Measurements from ENCODE around the gene ZNF283.

- TF ChIP-seq TCF7 (IDR thresholded peaks at IDR 0.05; ENCODE audit: borderline replicate concordance) (no peak), CTCF (IDR thresholded peaks at IDR 0.05 in 2 of 3, conservative IDR thresholded peaks at IDR 0.05 in 1 of 3; ENCODE audit: insufficient read depth in 2 of 3, low read depth in 1 of 3, low read length in 3 of 3) (no peak), ZNF175 (CRISPR knock-in tag; IDR thresholded peaks at IDR 0.05; ENCODE audit: low read depth) (no peak), ZNF76 (CRISPR knock-in tag; IDR thresholded peaks at IDR 0.05; ENCODE audit: borderline replicate concordance) (no peak), SIN3A (IDR thresholded peaks at IDR 0.05; ENCODE audit: borderline replicate concordance in 2 of 2, control insufficient read depth in 1 of 2, low read depth in 2 of 2, low read length in 2 of 2) (no peak), POLR2A (conservative IDR thresholded peaks at IDR 0.05) (no peak), ARNT (IDR thresholded peaks at IDR 0.05) (no peak)
Observed at GRCh38 chr19:43802216-43802951, 24.7 kb upstream of the ZNF283 start, which contains the start of gene LYPD5.

All from K562 (cell line).